Right lobe of liver (tissue), 6 donors: Measurements from ENCODE around the gene PIGQ. TPM values are rescaled to one million over a fixed set of nuclear protein-coding genes. Genes with fewer than 3 reads are reported as not detected.
A peak's percentile ranks its signal among the peaks of the same experiment; 100 is the strongest.

ENCODE experiments used
- ATAC-seq, 4 donors: fragments of 200-7000 bp; cut with Tn5 transposase; one replicate each; pipeline ENCODE4 v1.9.1; 2020; ENCODE audit warnings: mild to moderate bottlenecking in 4 of 4, moderate library complexity in 4 of 4
- DNase-seq, 3 donors: peaks; one replicate each; pipeline ENCODE4 v3.0.0-alpha.2; 2020
- H3K27ac ChIP-seq, 3 donors: fragments of 200-600 bp; one replicate each; pipeline ENCODE4 v1.8.0; 2022
- H3K27me3 ChIP-seq, 2 donors: fragments of 200-600 bp; one replicate each; pipeline ENCODE4 v1.8.0; 2022
- H3K36me3 ChIP-seq, 4 donors: fragments of 200-600 bp; sonication (generic) in 1 of 4; one replicate each; pipeline versions ENCODE4 v1.5.1 to v1.8.0; 2017 to 2022; ENCODE audit warnings: control low read depth in 1 of 4
- H3K4me1 ChIP-seq, 4 donors: fragments of 200-600 bp; sonication (generic) in 1 of 4; one replicate each; pipeline versions ENCODE4 v1.5.1 to v1.8.0; 2017 to 2022; ENCODE audit warnings: control low read depth in 1 of 4
- H3K4me3 ChIP-seq, 3 donors: fragments of 200-600 bp; one replicate each; pipeline ENCODE4 v1.8.0; 2022
- H3K9me3 ChIP-seq, 4 donors: fragments of 200-600 bp; sonication (generic) in 1 of 4; one replicate each; pipeline versions ENCODE4 v1.5.1 to v1.8.0; 2017 to 2022; ENCODE audit warnings: control low read depth in 1 of 4
- POLR2A ChIP-seq: fragments of 450-650 bp; IDR thresholded peaks from one replicate; pipeline ENCODE4 v1.6.1; 2017; ENCODE audit warnings: antibody characterized with exemption, mild to moderate bottlenecking
- WGBS: methylation state at CpG from one replicate; pipeline ENCODE4 v1.1.6; 2018; ENCODE audit warnings: low coverage, low lambda C conversion rate; ENCODE audit not compliant: insufficient coverage; ENCODE audit errors: missing lambda C conversion rate; 5-methylcytosine and 5-hydroxymethylcytosine counted together
- intact Hi-C, 2 donors: fragments of 100-400 bp; cut with DNase I; formaldehyde crosslinking; loops; one replicate each; pipeline versions ENCODE4 v1.11.2 to v1.14.1; 2022
- total RNA-seq, 6 experiments: library from RNA; depleted of rRNA in 2 of 6; stranded (reverse); fragments of >200 nt in 2 of 6; fragmentation: NEBNext Ultra II Directional in 3 of 6; extraction: Animal tissue kit (Norgen Biotek cat#: 25700) in 3 of 6; gene quantifications; one replicate each; pipeline versions ENCODE4 v1.1.0 to v1.2.4, GENCODE V29; 2016 to 2023
- TF ChIP-seq, protein P1 (sequence below), 4 donors: fragments of 200-600 bp in 3 of 4; fragments of 450-650 bp in 1 of 4; IDR thresholded peaks; one replicate each; pipeline versions ENCODE4 v1.5.1 to v1.8.0; 2016 to 2022; ENCODE audit warnings: antibody characterized with exemption in 4 of 4, mild to moderate bottlenecking in 2 of 4
- donor health status: DM: no; HTN: yes; CAD: no.
- donor health status: DM: no; HTN: no; CAD: no.
- donor health status: DM: no; HTN: no; CAD: no.
- donor health status: DM: no; HTN: yes; CAD: no.
- donor health status: DM: no; HTN: yes; CAD: no.

The PIGQ gene
- total RNA-seq, 6 experiments from 2014 or later: 19.5 to 32.0 (median 27.8) TPM

DNA sequence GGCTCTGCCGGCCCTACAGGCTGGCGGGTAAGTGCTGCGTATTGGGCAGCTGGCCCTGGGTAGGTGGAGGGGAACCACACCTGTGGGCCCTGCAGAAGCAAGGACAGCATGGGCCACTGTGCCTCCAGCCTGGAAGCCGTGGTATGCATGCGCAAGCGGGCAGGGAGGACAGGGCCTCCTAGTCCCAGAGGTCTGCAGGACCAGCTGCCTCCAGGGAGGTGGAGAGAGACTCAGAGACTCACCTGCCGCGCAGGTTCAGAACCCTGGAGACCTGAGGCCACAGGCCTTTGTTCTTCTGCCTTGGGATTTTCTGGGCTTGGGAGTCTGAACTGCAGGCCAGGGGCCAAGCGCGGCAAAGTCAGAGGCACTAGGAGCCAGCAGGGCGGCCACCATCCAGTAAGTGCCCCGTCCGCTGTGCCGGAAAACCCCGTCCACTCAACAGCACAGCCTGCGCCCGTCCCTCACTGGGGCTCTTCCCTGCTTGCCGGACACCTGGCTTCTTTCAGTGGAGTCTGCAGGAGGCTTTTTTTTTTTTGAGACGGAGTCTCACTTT is 11.3 kb downstream of the PIGQ start:
- peaks cover 0 to 24% (median 4%) of the 10 kb centered on the region in 4 donors for H3K4me1 ChIP-seq
- no peaks in the 10 kb centered on the region for H3K36me3 ChIP-seq
- ATAC-seq: no peak
- TF ChIP-seq, protein P1, sequence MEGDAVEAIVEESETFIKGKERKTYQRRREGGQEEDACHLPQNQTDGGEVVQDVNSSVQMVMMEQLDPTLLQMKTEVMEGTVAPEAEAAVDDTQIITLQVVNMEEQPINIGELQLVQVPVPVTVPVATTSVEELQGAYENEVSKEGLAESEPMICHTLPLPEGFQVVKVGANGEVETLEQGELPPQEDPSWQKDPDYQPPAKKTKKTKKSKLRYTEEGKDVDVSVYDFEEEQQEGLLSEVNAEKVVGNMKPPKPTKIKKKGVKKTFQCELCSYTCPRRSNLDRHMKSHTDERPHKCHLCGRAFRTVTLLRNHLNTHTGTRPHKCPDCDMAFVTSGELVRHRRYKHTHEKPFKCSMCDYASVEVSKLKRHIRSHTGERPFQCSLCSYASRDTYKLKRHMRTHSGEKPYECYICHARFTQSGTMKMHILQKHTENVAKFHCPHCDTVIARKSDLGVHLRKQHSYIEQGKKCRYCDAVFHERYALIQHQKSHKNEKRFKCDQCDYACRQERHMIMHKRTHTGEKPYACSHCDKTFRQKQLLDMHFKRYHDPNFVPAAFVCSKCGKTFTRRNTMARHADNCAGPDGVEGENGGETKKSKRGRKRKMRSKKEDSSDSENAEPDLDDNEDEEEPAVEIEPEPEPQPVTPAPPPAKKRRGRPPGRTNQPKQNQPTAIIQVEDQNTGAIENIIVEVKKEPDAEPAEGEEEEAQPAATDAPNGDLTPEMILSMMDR (IDR thresholded peaks at IDR 0.05): no peak
- TF ChIP-seq POLR2A: no peak
- H3K9me3 ChIP-seq: no peaks in the 10 kb centered on the region
- H3K4me3 ChIP-seq: no peak overlapping the region
- no peaks in the 10 kb centered on the region for H3K27me3 ChIP-seq
- intact Hi-C loops: loop anchor here in 1 of 2 donors (10.0 kb wide), 1 partner anchor 54 kb away; the partner anchor contains the start of genes METTL26 and WFIKKN1
- 100% methylated on average over 2 of the region's 19 CpGs for WGBS
- H3K27ac ChIP-seq: no peak overlapping the region
- no peak for DNase-seq

DNA sequence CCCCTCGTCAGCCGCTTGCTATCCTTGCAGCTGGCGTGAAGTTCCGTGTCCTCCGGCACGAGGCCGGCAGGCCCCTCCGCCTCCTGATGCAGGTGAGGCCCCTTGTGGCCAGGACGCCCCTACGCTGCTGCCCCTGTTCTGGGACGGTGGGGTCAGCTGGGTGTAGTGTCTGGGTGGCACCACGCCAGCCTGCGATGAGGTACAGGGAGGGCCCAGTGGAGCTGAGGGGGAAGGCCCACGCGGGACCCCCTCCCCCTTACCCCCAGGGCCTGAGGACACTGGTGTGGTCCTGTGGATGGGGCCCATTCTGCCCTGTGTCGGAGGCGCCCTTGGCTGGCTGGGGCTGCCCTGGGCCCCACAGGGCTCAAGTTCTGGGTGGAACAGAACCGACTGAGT is 12.4 kb downstream of the PIGQ start:
- ATAC-seq: no peak
- no peak for DNase-seq
- intact Hi-C loops: loop anchor here in 1 of 2 donors (10.0 kb wide), 1 partner anchor 53 kb away; the partner anchor contains the start of genes METTL26 and WFIKKN1
- no peaks in the 10 kb centered on the region for H3K27me3 ChIP-seq
- peaks cover 0 to 36% (median 7%) of the 10 kb centered on the region in 4 donors for H3K4me1 ChIP-seq
- WGBS: no CpG with 5 or more reads among the region's 18 CpGs
- H3K27ac ChIP-seq: no peak overlapping the region
- H3K36me3 ChIP-seq: no peaks in the 10 kb centered on the region
- no peak overlapping the region for H3K4me3 ChIP-seq
- TF ChIP-seq POLR2A: no peak
- TF ChIP-seq, protein P1 (IDR thresholded peaks at IDR 0.05): no peak
- H3K9me3 ChIP-seq: no peaks in the 10 kb centered on the region

DNA sequence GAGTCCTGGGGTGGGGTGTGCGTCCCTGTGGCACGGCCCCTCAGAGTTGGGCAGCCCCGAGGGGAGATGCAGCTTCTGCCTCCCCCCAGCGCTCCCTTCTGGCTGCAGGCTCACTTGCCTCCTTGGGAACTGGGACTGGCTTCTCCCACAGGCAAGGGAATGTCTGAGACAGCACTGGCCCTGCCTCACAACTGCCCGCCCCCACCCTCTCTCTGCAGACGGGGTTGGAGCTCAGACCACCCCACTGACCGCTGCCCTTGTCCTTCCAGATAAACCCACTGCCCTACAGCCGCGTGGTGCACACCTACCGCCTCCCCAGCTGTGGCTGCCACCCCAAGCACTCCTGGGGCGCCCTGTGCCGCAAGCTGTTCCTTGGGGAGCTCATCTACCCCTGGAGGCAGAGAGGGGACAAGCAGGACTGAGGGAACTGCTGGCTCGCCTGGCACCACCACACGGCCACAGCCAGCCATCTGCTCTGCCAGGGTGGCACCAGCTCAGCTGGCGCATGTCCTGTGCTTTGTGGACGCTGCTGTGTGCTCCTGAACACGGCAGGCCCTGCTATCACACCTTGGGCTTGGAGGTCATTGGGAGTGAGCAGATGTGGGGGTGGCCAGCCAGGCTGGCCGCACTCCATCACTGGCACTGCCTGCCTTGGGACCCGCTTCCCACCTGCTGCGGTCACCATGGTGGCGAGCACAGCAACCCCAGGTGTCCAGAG is 13.0 kb downstream of the PIGQ start:
- DNase-seq: peak; percentile 72 to 92 (median 88)
- Histone ChIP-seq H3K9me3 (no peaks in the 10 kb centered on the region), H3K27me3 (no peaks in the 10 kb centered on the region), H3K4me3 (no peak overlapping the region), H3K36me3 (no peaks in the 10 kb centered on the region), H3K4me1 (peaks cover 0 to 41% (median 10%) of the 10 kb centered on the region in 4 donors), H3K27ac (peak overlapping the region in 1 of 3 donors; percentile 20)
- peak; percentile 10 to 71 (median 58) for ATAC-seq
- TF ChIP-seq, protein P1 (IDR thresholded peaks at IDR 0.05): no peak
- TF ChIP-seq POLR2A: no peak
- WGBS: 0% methylated on average over 2 of the region's 21 CpGs
- intact Hi-C loops: loop anchor here in 1 of 2 donors (10.0 kb wide), 1 partner anchor 52 kb away; the partner anchor contains the start of genes METTL26 and WFIKKN1

- Histone ChIP-seq H3K4me3 (no peak overlapping the region), H3K36me3 (no peaks in the 10 kb centered on the region), H3K27me3 (no peaks in the 10 kb centered on the region), H3K4me1 (peaks cover 0 to 46% (median 12%) of the 10 kb centered on the region in 4 donors), H3K9me3 (no peaks in the 10 kb centered on the region), H3K27ac (peak overlapping the region in 1 of 3 donors; percentile 20)
- no CpG with 5 or more reads among the region's 16 CpGs for WGBS
- DNase-seq (peak in 2 of 3 donors; percentile 60 to 78), ATAC-seq (peak in 3 of 4 donors; percentile 31 to 43 (median 41))
- TF ChIP-seq, protein P1 (IDR thresholded peaks at IDR 0.05): no peak
- intact Hi-C loops: loop anchor here in 1 of 2 donors (10.0 kb wide), 1 partner anchor 51 kb away; the partner anchor contains the start of genes METTL26 and WFIKKN1
Observed at GRCh38 chr16:583470-583814, 13.7 kb downstream of the PIGQ start.
